Measurements from ENCODE around the gene KIF26A.
"Not testable (repeated sequence)": the region's sequence is repeated elsewhere in the genome, so short reads cannot be mapped to it uniquely, and the experiment has no call there.

KIF26A gene

GRCh38 chr14:104223101-104224041 lies 85.0 kb downstream of the KIF26A start:
- Mint-ChIP-seq H3K4me1 (ENCODE audit: low read depth in 2 of 2) (peaks cover 10 to 11% of the 10 kb centered on the region in 2 donors), H3K4me3 (no peak overlapping the region), H3K27ac (no peak overlapping the region), H3K36me3 (ENCODE audit: insufficient read depth) (no peaks in the 10 kb centered on the region), H3K27me3 (peaks cover 18 to 62% of the 10 kb centered on the region in 2 donors), H3K9me3 (no peaks in the 10 kb centered on the region)
- no peak for ATAC-seq (replicated peaks)
- DNase-seq: no peak

DNA sequence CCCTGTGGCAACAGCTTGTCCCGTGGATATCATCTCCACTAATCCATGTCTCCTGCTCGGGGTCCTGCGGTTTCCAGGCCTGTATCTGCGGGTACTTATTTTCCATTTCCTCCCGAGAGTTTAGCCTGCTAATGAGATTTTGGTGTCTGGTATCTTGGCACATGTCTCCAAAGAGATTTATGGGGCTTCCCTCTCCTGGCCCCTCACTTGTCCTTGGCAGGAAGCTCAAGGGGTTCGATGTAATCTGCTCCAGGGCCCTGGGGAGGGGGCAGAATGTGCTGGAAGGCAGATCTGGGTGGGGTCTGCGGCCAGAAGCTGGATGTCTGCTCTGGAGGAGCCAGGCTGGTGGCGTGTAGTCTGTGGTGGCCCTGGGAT lies 85.7 kb downstream of the KIF26A start:
- H3K27ac Mint-ChIP-seq: no peak overlapping the region
- H3K4me1 Mint-ChIP-seq (ENCODE audit: low read depth in 2 of 2): peaks cover 10 to 11% of the 10 kb centered on the region in 2 donors
- no peaks in the 10 kb centered on the region for H3K9me3 Mint-ChIP-seq
- H3K4me3 Mint-ChIP-seq: no peak overlapping the region
- no peak for ATAC-seq (replicated peaks)
- DNase-seq: no peak
- H3K27me3 Mint-ChIP-seq: peaks cover 14 to 56% of the 10 kb centered on the region in 2 donors
- no peaks in the 10 kb centered on the region for H3K36me3 Mint-ChIP-seq (ENCODE audit: insufficient read depth)

DNA sequence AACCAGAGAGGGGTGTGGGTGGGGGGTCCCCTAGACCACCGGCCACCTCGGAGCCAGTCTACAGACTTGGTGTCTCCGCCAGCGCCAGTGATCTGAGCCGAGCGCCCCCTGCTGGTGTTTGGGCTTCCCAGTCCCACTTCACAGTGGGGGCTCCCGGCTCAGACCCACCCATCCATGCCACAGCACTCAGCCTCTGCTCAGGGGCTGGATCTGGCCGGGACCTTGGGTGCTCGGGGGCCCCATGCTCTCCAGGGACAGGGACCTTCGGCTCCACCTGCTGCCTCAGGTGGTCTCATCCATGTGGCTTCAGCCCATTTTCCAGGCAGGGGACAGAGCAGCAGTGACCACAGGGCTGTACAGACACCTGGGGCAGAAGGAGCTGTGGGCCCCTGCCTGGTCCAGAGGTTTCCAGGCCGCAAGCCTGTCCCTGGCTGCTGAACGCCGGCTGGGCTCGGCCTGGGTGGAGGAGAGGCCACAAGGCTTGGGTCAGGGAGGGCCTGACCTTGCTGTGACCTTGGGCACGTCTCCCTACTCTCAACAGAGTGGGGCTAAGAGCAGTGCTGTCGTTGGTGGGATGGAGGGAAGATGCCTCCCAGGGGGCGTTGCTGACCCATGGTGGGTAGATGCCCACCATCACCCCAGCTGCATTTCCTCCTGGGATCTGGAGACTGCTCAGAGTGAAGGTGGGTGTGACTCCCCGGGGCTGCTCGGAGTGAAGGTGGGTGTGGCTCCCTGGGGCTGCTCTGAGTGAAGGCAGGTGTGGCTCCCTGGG lies 86.3 kb downstream of the KIF26A start:
- Mint-ChIP-seq H3K36me3 (ENCODE audit: insufficient read depth) (no peaks in the 10 kb centered on the region), H3K27me3 (peaks cover 14 to 50% of the 10 kb centered on the region in 2 donors), H3K27ac (peak overlapping the region in 1 of 2 donors; percentile 80), H3K4me3 (peak overlapping the region in 1 of 2 donors; percentile 34), H3K9me3 (no peaks in the 10 kb centered on the region), H3K4me1 (ENCODE audit: low read depth in 2 of 2) (peaks cover 10 to 11% of the 10 kb centered on the region in 2 donors)
- no peak for DNase-seq
- ATAC-seq (replicated peaks): no peak

DNA sequence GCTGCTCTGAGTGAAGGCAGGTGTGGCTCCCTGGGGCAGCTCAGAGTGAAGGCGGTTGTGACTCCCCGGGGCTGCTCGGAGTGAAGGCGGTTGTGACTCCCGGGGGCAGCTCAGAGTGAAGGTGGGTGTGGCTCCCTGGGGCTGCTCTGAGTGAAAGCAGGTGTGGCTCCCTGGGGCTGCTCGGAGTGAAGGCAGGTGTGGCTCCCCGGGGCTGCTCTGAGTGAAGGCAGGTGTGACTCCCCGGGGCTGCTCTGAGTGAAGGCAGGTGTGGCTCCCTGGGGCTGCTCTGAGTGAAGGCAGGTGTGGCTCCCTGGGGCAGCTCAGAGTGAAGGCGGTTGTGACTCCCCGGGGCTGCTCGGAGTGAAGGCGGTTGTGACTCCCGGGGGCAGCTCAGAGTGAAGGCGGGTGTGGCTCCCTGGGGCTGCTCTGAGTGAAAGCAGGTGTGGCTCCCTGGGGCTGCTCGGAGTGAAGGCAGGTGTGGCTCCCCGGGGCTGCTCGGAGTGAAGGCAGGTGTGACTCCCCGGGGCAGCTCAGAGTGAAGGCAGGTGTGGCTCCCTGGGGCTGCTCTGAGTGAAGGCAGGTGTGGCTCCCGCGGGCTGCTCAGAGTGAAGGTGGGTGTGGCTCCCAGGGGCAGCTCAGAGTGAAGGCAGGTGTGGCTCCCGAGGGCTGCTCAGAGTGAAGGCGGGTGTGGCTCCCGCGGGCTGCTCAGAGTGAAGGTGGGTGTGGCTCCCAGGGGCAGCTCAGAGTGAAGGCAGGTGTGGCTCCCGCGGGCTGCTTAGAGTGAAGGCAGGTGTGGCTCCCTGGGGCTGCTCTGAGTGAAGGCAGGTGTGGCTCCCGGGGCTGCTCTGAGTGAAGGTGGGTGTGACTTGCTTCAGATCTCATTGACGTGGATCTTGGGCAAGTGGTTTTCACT lies 87.1 kb downstream of the KIF26A start:
- not testable (repeated sequence) for H3K4me3 Mint-ChIP-seq
- peaks cover 10 to 11% of the 10 kb centered on the region in 2 donors for H3K4me1 Mint-ChIP-seq (ENCODE audit: low read depth in 2 of 2)

GRCh38 chr14:104226421-104227383 lies 88.3 kb downstream of the KIF26A start:
- Mint-ChIP-seq H3K27me3 (peaks cover 14 to 30% of the 10 kb centered on the region in 2 donors), H3K4me1 (ENCODE audit: low read depth in 2 of 2) (peaks cover 10 to 11% of the 10 kb centered on the region in 2 donors), H3K9me3 (no peaks in the 10 kb centered on the region), H3K4me3 (no peak overlapping the region), H3K36me3 (ENCODE audit: insufficient read depth) (no peaks in the 10 kb centered on the region), H3K27ac (peak overlapping the region in 1 of 2 donors; percentile 27)
- ATAC-seq (replicated peaks) (no peak), DNase-seq (no peak)

More for the DNA sequence above, 87.1 kb downstream of the KIF26A start:
- H3K36me3 Mint-ChIP-seq (ENCODE audit: insufficient read depth); H3K9me3 Mint-ChIP-seq; ATAC-seq (replicated peaks); DNase-seq: not testable (repeated sequence)
- H3K27ac Mint-ChIP-seq: peak overlapping the region in 1 of 2 donors; percentile 80
- H3K27me3 Mint-ChIP-seq: peaks cover 14 to 42% of the 10 kb centered on the region in 2 donors

GRCh38 chr14:104227806-104228205 lies 89.4 kb downstream of the KIF26A start:
- peaks cover 10 to 11% of the 10 kb centered on the region in 2 donors for H3K4me1 Mint-ChIP-seq (ENCODE audit: low read depth in 2 of 2)
- ATAC-seq (replicated peaks) (no peak), DNase-seq (no peak)
- H3K27me3 Mint-ChIP-seq: peaks cover 14 to 19% of the 10 kb centered on the region in 2 donors
- H3K27ac Mint-ChIP-seq: no peak overlapping the region
- H3K36me3 Mint-ChIP-seq (ENCODE audit: insufficient read depth): no peaks in the 10 kb centered on the region
- H3K4me3 Mint-ChIP-seq: no peak overlapping the region
- H3K9me3 Mint-ChIP-seq: no peaks in the 10 kb centered on the region

- DNase-seq: no peak
- Mint-ChIP-seq H3K36me3 (ENCODE audit: insufficient read depth) (no peaks in the 10 kb centered on the region), H3K9me3 (no peaks in the 10 kb centered on the region), H3K4me1 (ENCODE audit: low read depth in 2 of 2) (peaks cover 10 to 11% of the 10 kb centered on the region in 2 donors), H3K4me3 (no peak overlapping the region), H3K27me3 (peaks cover 14 to 19% of the 10 kb centered on the region in 2 donors), H3K27ac (no peak overlapping the region)
- ATAC-seq (replicated peaks): no peak
Observed at GRCh38 chr14:104228221-104228620, 89.8 kb downstream of the KIF26A start.

DNA sequence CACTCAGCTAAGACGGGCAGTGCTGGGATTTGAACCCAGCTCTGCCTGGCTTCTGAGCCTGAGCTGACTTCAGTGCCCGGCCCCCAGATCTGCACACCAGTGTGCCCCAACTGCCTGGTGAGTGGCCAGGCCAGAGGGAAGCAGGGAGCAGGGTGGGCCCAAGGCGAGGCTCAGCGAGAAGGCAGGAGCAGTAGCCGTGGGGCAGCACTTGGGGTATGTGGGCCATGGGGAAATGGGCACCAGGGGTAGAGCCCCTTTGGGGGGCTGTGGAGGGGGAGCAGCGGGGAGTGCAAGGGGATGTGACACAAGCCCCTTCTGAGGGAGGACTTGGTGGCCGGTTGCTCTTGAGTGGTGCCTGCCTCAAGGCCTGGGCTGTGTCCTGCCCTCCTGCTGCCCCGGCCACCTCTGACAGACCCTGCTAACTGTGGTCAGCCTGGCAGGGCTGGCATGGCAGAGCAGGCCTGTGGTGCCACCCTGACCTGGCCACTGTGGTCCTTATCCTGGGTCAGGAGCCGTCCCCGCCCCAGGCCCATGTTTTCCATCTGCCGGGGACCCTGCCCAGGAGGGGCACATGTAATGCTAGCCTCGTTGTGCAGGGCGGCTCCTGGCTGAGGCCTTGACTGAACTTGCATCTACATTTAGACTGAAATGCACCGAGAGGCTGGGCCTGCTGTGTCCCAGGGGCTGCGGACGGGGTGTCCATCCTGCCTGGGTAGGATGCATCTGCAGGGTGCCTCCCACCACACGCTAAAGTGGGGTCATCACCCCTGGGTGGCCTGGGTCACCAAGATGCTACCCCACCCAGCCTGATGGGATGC lies 90.5 kb downstream of the KIF26A start:
- H3K4me1 Mint-ChIP-seq (ENCODE audit: low read depth in 2 of 2): peaks cover 10 to 11% of the 10 kb centered on the region in 2 donors
- H3K36me3 Mint-ChIP-seq (ENCODE audit: insufficient read depth): no peaks in the 10 kb centered on the region
- no peak overlapping the region for H3K27ac Mint-ChIP-seq
- no peak for DNase-seq
- peaks cover 10 to 13% of the 10 kb centered on the region in 2 donors for H3K27me3 Mint-ChIP-seq
- no peak overlapping the region for H3K4me3 Mint-ChIP-seq
- no peaks in the 10 kb centered on the region for H3K9me3 Mint-ChIP-seq
- no peak for ATAC-seq (replicated peaks)

DNA sequence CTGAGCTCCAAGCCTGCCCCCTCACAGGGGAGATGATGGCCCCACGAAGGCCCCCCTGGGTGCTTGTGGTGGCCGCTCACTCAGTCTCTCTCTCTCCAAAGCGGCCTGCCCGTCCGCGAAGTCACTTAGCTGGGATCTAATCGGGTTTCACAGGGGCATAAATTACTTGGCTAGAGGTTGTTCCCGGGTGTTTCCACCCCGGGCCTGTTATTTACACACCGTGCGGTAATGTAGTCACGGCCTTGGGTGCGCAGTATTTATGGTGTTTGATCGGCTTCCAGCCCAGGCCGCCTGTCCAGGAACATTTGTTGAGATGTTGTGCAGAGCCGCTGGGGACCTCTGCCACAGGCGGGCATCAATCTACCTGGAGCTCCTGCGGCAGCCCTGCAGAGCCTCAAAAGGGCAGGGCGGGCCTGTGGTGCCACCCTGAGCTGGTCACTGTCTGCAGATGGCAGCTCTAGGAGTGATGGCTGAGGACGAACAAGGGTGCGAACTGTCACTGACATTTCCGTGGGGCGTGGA lies 91.2 kb downstream of the KIF26A start:
- no peak overlapping the region for H3K27ac Mint-ChIP-seq
- no peaks in the 10 kb centered on the region for H3K9me3 Mint-ChIP-seq
- peaks cover 4 to 6% of the 10 kb centered on the region in 2 donors for H3K27me3 Mint-ChIP-seq
- H3K4me1 Mint-ChIP-seq (ENCODE audit: low read depth in 2 of 2): peaks cover 7 to 10% of the 10 kb centered on the region in 2 donors
- ATAC-seq (replicated peaks): no peak
- no peak for DNase-seq
- H3K4me3 Mint-ChIP-seq: no peak overlapping the region
- no peaks in the 10 kb centered on the region for H3K36me3 Mint-ChIP-seq (ENCODE audit: insufficient read depth)

GRCh38 chr14:104230119-104230815 lies 91.9 kb downstream of the KIF26A start:
- Mint-ChIP-seq H3K27ac (no peak overlapping the region), H3K9me3 (no peaks in the 10 kb centered on the region), H3K4me3 (no peak overlapping the region), H3K36me3 (ENCODE audit: insufficient read depth) (no peaks in the 10 kb centered on the region), H3K4me1 (ENCODE audit: low read depth in 2 of 2) (peaks cover 4 to 10% of the 10 kb centered on the region in 2 donors), H3K27me3 (no peaks in the 10 kb centered on the region)
- DNase-seq (no peak), ATAC-seq (replicated peaks) (no peak)

Data from effector memory CD8-positive, alpha-beta T cell (primary cell).